Measurements from ENCODE around the gene PTPRR.

PTPRR gene

DNA sequence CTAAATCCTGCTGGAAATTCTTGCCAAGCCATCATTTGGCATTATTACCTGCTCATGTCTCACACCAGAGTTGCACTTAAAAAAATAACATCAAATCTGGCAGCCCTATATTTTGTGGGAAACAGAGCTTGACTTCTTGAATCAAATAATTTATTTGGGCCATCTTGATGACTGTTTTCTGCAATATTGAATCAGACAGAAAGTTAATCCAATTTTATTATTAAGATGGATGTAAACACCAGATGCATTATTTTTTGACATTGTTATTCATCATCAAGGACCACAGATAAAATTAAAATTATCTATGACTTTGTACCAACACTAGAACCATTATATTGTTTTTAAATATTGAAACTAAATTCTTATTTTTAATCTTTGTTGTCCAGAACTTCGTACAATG, 132.9 kb downstream of the PTPRR start:
- DNase-seq: no peak

DNA sequence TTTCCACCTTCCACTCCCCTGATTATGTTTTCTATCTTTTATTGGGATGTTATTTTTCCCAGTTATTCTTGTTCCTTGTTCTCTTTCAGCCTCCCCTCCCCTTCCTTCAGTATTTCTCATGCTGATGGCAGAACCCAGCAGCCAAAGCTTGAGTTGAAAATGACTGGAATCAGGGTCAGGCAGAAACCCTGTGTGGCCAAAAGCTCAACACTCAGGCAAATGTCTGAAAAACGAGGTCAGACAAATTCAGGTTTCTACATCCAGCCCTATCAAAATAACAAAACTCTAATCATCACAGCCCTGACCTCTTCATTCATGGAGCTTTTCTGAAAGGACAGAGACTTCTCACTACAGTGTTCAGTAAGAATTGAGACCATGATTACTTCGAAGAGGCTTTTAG, 134.6 kb downstream of the PTPRR start:
- DNase-seq: no peak

GRCh38 chr12:70784042-70784668, 136.4 kb downstream of the PTPRR start:
- DNase-seq: no peak

GRCh38 chr12:70783455-70783854, 137.1 kb downstream of the PTPRR start:
- no peak for DNase-seq

- DNase-seq: no peak
Observed at GRCh38 chr12:70779250-70779649, 141.3 kb downstream of the PTPRR start.

- DNase-seq: no peak
Observed at GRCh38 chr12:70774055-70774454, 146.5 kb downstream of the PTPRR start.

DNA sequence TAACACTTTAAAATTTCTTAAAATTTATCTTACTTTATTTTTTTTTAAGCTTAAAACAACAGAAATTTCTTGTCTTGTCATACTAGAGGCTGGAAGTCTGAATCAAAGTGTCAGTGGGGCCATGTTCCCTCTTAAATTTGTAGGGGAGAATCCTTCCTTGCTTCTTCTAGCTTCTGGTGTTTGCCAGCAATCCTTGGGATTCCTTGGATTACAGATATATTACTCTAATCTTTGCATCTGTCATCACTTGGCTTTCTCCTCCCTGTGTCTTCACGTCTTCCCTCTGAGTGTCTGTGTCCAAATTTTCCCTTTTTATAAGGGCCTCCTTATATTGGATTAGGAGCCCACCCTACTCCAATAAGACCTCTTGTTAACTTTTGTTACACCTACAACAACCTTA, 147.7 kb downstream of the PTPRR start:
- DNase-seq: no peak

GRCh38 chr12:70771581-70771980, 149.0 kb downstream of the PTPRR start:
- DNase-seq: no peak

DNA sequence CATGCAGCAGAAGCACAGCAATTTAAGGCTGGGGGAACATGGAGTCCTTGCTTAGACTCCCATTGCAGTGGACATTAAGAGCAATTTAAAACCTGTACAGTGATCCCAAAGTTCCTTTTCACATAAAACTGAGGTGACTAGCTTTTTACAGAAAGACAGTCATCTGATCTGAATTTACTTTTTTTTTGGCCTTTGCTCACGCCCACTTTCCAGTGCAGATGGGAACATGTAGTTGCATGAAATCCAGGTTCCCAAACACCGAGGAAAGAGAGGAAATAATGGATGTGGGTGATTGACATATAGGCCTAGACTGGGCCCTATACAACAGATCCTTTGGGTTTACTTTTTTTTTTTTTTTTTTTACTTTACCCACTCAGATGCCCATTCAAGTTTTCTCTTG, 156.9 kb downstream of the PTPRR start:
- no peak for DNase-seq

DNA sequence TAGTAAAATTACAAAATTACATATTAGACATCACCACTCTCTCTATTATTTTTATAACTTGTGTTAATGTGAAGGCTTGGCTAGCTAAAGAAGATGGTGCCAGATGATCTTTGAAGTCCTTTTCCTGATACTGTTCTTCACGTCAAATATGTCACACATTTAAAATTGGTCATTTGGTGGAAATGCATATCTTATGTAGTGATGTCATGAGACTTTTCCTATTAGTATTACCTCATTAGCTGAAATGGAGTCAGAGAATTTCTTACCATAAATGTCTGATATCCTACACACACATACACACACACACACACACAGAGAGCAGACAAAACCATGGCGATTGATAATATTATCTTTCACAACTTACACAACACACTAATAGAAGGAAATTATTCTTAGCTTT, 158.5 kb downstream of the PTPRR start:
- DNase-seq: no peak

DNA sequence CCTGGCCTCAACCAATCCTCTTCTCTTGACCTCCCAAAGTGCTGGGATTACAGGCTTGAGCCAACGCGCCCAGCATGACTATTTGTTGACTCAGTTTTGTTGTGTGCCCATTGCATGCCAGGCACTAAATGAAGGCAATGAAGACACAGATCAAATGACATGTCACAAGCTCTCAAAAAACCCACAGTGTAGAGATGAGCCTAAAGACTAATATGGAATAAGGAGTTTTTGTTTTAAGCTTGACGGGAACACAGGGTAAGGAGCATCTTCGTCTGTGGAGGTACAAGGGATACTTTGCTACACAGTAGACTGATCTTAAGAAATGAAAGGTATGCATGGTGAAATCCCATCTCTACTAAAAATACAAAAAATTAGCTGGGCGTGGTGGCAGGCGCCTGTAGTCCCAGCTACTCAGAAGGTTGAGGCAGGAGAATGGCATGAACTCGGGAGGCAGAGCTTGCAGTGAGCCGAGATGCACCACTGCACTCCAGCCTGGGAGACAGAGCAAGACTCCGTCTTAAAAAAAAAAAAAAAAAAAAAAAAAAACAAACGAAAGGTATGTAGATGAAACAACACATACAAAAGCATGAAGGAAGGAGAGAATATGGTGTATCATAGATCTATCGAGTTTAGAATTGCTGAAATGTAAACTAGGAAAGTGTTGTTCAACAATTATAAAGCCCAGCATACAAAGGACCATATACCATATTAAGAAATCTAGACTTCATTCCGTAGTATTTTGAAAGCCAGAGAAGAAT, 161.2 kb downstream of the PTPRR start:
- DNase-seq: no peak

DNA sequence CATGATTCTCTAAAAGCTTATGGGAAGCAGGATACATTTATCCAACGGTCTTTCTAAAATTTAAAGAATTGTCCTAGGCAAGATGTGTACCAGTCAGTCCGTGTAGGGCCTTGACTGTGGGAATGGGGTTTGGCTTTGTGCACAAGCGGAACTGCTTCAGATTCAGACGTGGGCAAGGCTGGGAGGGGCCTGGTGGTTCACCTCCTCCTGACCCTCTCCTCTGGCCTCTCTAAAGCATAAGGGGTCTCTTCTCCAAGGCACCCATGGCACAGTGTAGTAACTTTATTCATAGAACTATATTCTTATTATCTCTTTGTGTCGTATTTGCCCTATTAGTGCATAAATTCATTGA, 162.1 kb downstream of the PTPRR start:
- no peak for DNase-seq

- no peak for DNase-seq
Observed at GRCh38 chr12:70757830-70758493, 162.6 kb downstream of the PTPRR start.

DNA sequence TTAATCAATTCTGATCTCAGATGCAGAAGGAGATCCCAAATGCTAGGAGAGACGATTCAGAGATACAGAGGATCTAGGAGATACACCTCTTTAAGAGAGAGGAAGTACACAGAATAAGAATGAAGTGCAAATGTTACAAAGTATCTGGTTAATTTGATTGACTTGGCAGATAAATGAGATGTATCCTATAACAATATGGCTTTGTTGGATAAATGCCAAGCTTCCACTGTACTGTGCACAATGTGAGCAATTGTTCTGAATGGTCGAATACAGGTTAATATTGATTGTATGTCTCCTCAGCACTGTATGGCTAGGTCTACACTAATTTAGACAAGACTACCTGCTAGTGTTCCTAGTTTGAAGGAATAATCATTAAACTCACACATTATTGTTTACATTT, 163.7 kb downstream of the PTPRR start:
- no peak for DNase-seq

- DNase-seq: no peak
Observed at GRCh38 chr12:70756118-70756517, 164.4 kb downstream of the PTPRR start.

- no peak for DNase-seq
Observed at GRCh38 chr12:70754330-70754741, 166.2 kb downstream of the PTPRR start.

- DNase-seq: no peak
Observed at GRCh38 chr12:70752327-70752726, 168.2 kb downstream of the PTPRR start.

DNA sequence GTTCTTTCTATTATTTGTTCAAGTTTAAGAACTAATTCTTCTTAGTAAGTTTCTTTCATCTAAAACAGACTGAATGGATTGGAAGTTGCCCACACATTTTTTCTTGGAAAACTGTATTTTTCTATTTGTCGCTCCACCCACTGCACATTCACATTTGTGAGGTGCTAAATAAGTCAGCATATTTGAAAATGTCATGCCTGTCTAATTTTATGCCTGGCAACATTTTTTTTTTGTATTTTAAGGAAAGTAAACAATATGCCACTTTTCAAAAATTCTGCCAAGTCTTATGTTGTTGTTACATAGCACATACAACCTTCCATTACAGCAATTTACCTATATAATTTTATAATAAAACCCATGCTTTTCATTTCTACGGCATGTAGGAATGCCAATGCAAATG, 170.6 kb downstream of the PTPRR start:
- no peak for DNase-seq

- DNase-seq: no peak
Observed at GRCh38 chr12:70748809-70749208, 171.7 kb downstream of the PTPRR start.

GRCh38 chr12:70747445-70748260, 172.9 kb downstream of the PTPRR start:
- no peak for DNase-seq

- no peak for DNase-seq
Observed at GRCh38 chr12:70745048-70745447, 175.5 kb downstream of the PTPRR start.

DNA sequence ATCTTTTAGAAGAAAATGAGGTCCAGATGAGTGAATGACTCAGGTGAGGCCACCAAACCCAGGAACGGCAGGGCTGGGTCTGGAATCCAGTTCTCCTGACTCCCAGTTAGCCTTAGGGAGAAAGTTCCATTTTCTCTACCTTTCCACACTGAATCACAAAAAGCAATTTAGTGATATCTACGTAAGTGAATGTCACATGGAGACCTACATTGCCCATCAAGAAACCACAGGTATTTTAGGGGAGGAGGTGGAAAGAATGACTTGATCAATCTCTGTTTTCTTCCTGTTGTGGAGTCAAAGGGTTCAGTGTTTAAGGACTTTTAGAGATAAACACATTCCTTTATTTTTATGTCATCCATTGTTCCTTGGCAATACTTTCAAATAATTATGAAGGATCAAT, 176.4 kb downstream of the PTPRR start:
- DNase-seq: no peak

DNA sequence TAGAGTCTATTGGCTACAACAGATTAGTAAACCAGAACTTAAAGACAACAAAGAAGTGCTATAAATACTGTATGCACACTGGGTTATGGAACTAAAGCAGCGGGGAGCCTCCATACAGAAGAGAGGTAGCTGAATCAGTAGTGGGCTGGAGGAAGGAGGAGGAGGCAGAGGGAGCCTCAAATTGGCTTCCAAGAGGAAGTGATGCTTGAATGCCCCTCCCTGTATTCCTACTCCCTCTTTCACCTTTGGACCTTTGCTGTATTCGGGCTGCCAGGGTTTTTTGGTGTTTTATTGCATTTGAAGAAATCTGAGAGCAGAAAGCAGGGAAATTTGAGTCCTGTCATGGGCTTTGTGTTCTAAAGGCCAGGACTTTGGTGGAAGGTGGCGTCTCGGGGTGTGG, 179.3 kb downstream of the PTPRR start:
- no peak for DNase-seq

DNA sequence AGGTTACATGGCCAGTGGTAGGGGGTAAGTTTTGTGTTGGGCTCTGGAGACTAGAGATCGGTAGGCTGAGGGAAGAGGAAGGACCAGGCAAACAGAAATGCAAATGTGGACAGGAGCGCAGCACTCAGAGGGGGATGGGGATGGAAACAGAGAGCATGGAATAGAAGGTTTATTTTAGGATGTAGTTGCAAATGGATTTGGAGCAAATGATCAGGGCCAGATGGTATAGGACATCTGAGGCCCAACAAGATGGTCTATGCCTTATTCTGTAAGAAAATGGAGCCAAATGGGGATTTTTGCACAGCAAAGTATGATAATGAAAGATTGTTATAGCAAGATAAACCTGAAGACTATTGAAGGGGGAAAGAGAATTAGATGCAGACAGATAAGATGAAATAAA, 180.8 kb downstream of the PTPRR start:
- DNase-seq: no peak
